Sigmoid colon (tissue), 4 donors: ENCODE results near the gene NPAS1.

ENCODE experiments used
- POLR2A ChIP-seq, 2 donors: fragments of 450-650 bp; IDR thresholded peaks; one replicate each; pipeline ENCODE4 v1.6.1; 2016; ENCODE audit warnings: antibody characterized with exemption in 2 of 2, mild to moderate bottlenecking in 2 of 2, moderate library complexity in 2 of 2
- POLR2AphosphoS5 ChIP-seq, 4 donors: sonication (generic); formaldehyde crosslinking; IDR thresholded peaks; one replicate each; pipeline ENCODE4 v1.6.1; 2017; ENCODE audit warnings: antibody characterized with exemption in 4 of 4

GRCh38 chr19:47032171-47032811 lies 12.7 kb downstream of the NPAS1 start:
- TF ChIP-seq POLR2AphosphoS5 (IDR thresholded peaks at IDR 0.05) (no peak), POLR2A (IDR thresholded peaks at IDR 0.05) (no peak)
